ENCODE measurements around the gene HCFC2. TPM values are rescaled to one million over a fixed set of nuclear protein-coding genes. Genes with fewer than 3 reads are reported as not detected.

Gene HCFC2
- total and polyA plus RNA-seq, 9 of the 15 experiments (the other 6 are each of a cell fraction or from before 2014, with no cell fraction given) = 1.2 to 6.5 (median 3.8) TPM

- TF ChIP-seq ZNF780A (CRISPR knock-in tag; IDR thresholded peaks at IDR 0.05) (no peak), MYNN (IDR thresholded peaks at IDR 0.05) (no peak), MYNN (CRISPR knock-in tag; IDR thresholded peaks at IDR 0.05) (no peak), SAFB2 (IDR thresholded peaks at IDR 0.05; ENCODE audit: borderline replicate concordance, low read depth, low read length, severe bottlenecking) (no peak), TRIM24 (IDR thresholded peaks at IDR 0.05) (no peak), JUND (IDR thresholded peaks at IDR 0.05; ENCODE audit: borderline replicate concordance, low read depth, low read length) (no peak), JUND (tag; IDR thresholded peaks at IDR 0.05; ENCODE audit: borderline replicate concordance, low read depth, low read length) (no peak), NR1H2 (CRISPR knock-in tag; IDR thresholded peaks at IDR 0.05) (no peak), TGIF2 (CRISPR knock-in tag; IDR thresholded peaks at IDR 0.05) (no peak), GMEB1 (CRISPR knock-in tag; IDR thresholded peaks at IDR 0.05) (no peak), NKRF (IDR thresholded peaks at IDR 0.05; ENCODE audit: borderline replicate concordance) (no peak), BRCA1 (IDR thresholded peaks at IDR 0.05) (no peak), BRCA1 (CRISPR knock-in tag; IDR thresholded peaks at IDR 0.05) (no peak)
Measured at GRCh38 chr12:104090685-104091084, 26.4 kb downstream of the HCFC2 start (continued).
